NCI-H2196 treated with DMSO at 0.1 percent for 48 hours (cell line): Measurements from ENCODE around the gene PKP4.

Experiments
- DNase-seq: peaks from one replicate; lab custom pipeline; 2025; ENCODE audit not compliant: unreplicated experiment; lab: John Stamatoyannopoulos, UW

PKP4 gene

GRCh38 chr2:158644139-158644538 lies 187.4 kb downstream of the PKP4 start:
- DNase-seq = no peak

- no peak for DNase-seq
Measured at GRCh38 chr2:158645299-158645698, 188.5 kb downstream of the PKP4 start.

GRCh38 chr2:158647436-158648231 lies 190.9 kb downstream of the PKP4 start:
- DNase-seq = no peak

- DNase-seq = no peak
Measured at GRCh38 chr2:158649846-158650245, 193.1 kb downstream of the PKP4 start.

DNA sequence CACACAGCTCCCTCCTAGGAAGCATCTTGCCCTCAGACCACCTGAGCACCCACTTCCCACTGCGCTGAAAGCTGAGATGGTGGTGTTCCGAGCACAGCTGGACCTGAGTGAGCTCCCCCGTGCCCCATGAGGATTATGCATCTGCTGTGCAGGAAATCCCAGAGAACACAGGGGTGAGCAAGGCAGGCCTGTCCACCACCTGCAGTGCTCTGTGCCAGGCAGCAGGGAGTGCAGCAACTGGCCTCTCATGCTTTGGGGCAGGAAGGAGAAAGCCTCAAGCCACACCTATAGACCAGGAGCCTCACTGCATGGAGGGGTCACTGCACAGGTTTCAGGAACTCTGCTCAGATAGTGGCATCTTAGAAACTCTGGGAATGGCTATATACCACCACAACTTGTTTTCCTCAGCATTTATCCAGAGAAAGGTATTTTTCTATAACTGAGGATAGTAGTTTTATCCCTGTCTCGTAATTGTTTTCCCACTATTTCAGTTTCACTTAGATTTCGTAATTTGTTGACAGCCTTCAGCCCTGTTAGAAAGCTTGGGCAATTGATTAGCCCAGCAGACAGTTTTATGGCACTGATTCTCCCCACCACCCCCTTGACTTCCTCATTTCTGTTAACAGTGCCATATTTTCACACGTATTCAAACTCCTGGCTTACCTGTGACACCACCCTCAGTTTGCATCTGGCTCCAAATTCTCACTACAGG lies 194.1 kb downstream of the PKP4 start:
- no peak for DNase-seq

- no peak for DNase-seq
Measured at GRCh38 chr2:158651358-158652057, 194.8 kb downstream of the PKP4 start.

- no peak for DNase-seq
Measured at GRCh38 chr2:158655628-158656027, 198.9 kb downstream of the PKP4 start.

DNA sequence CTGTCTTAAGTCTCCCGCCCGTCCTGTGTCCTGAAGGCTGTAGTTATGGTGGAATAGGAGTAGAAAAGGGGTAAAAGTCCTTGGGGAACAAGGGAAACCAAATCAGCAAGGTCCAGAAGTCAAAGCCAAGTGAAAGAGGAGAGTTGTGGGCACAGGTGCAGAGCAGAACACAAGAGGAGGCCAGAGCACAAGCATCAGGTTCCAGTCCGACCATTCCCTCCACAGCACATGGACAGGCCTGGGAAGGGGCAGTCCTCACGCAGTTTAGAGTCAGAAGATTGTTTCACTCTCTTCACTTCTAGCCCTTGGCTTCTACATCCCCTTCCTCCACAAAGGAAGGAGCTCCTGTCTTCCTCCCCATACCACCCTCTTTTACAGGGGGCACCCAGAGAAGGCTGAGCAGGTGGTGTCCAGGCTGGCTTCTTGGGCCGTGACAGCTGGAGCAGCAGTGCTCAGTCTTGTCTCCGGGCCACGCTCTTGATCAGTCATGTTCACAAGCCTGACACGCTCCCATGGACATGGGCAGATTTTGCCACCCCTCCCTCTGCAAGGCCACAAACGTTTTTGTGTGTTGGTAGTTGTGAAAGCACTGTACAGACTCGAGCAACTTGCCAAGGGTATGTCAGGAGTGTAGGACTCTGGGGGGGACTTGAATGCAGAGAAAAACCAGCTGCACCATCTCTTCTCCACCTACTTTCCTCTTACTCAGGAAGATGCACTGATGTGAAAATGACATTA lies 199.9 kb downstream of the PKP4 start:
- DNase-seq = no peak

- no peak for DNase-seq
Measured at GRCh38 chr2:158658396-158658795, 201.6 kb downstream of the PKP4 start.

- DNase-seq = no peak
Measured at GRCh38 chr2:158659483-158659882, 202.7 kb downstream of the PKP4 start.

GRCh38 chr2:158661231-158661630 lies 204.5 kb downstream of the PKP4 start:
- no peak for DNase-seq

- DNase-seq = no peak
Measured at GRCh38 chr2:158662421-158662820, 205.7 kb downstream of the PKP4 start.

- DNase-seq = no peak
Measured at GRCh38 chr2:158663796-158664195, 207.0 kb downstream of the PKP4 start.

DNA sequence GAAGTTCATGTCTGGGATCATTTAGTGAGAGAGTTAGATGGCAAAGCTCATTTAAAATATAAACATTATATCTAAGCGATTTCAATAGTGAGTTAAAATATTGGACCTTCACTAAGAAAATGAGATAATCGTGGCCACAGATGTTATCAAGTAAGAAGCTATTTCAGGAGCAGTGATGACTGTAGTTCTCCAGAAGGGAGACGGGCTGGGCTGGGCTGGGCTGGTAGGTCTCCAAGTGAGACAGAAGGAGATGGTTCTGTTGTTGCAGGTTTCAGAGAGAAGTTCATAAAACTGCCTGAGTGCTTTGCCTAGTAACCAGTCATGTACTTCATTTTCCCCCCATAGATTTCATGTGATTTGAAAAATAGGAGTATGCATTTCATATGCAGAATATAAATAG lies 208.2 kb downstream of the PKP4 start:
- no peak for DNase-seq

DNA sequence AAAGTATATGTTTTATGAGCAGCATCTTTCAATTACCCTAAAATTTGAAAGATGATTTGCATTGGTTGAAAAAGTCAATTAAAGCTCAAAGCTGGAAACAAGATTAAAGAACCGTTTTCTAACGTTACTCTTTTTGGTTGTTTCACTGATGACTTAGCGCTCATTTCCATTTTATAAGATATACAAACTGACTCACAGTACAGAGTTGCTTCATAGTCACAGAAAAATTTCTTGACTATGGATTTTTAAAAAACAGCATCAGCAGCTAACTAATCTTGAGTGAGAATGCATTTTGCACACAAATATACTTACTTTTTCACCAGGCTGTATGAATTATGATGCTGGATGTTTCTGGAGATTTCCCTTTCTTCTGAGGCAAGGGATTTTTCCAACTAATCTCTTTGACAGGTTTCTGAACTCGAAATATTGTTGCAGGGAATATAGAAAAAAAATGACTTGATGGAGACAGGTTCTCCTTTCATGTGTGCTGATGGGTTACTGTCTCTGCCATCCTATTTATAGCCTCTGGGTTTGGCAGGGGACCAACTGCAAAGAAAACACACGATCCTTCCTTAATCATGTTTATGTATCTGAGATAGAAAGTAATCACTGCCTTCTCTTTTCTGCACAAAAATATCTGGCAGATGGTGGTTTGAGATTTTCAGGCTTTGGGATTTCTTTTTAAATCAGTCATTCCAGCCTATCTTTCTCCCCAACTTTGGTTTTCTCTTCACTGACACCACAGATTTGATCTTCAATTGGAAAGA lies 209.0 kb downstream of the PKP4 start:
- no peak for DNase-seq

- DNase-seq = no peak
Measured at GRCh38 chr2:158666969-158667368, 210.2 kb downstream of the PKP4 start.

GRCh38 chr2:158667586-158667985 lies 210.8 kb downstream of the PKP4 start:
- DNase-seq = no peak

DNA sequence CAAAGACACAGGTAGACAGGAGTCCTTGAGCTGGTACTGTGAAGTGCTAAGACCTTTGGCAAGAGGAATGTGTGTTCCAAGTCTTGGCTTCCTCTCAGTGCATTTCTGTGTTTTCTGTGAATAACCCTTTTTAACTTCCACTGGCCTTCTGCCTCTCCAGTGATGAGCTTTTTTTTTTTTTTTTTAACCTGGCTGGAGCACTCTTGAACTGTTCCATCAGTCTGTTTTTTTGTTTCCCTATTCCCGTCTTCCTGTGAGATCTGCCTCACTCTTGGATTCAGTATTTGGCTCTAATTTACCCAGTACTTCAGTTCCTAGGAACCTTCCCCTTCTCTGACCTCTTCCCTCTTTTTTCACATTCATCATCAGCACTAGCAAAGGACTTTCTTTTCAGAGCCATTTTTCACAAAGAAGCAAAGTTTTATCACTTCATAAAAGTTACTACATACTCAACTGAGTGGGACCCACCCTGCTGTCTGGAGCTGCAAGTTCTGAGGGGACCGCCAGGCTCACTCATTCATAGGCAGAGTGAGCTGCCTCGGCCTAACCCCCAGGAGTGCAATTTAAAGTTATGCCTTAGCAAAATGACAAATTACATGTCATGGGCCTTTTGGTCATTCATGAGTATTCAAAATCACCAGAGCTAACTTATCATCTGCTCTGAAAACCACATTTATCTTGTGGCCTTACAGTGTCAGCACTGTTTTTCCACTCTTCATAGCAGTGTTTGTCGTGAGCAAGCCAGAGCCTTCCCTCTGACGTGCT lies 211.4 kb downstream of the PKP4 start:
- DNase-seq = no peak

GRCh38 chr2:158670292-158670691 lies 213.5 kb downstream of the PKP4 start:
- DNase-seq = no peak
